Activated CD4-positive, alpha-beta memory T cell treated with anti-CD3 and anti-CD28 coated beads for 36 hours (primary cell): Measurements from ENCODE around the gene TNFAIP8L1. TPM values are rescaled to one million over a fixed set of nuclear protein-coding genes. Genes with fewer than 3 reads are reported as not detected.
"Not testable (repeated sequence)": the region's sequence is repeated elsewhere in the genome, so short reads cannot be mapped to it uniquely, and the experiment has no call there.

Experiments used
- CTCF ChIA-PET: fragments of 350-600 bp; sonication (Branson Sonifier 250); formaldehyde crosslinking; loops from one replicate; lab custom pipeline; 2021; ENCODE audit warnings: antibody characterized with exemption, inconsistent platforms; lab: Charles Lee
- POLR2A ChIA-PET: fragments of 350-600 bp; sonication (Branson Sonifier 250); formaldehyde crosslinking; loops from one replicate; lab custom pipeline; 2021; ENCODE audit warnings: antibody characterized with exemption; lab: Charles Lee
- DNase-seq: peaks from one replicate; pipeline ENCODE4 v3.0.0-alpha.2; 2020
- H3K27ac Mint-ChIP-seq: one replicate; pipeline ENCODE4 v1.8.0; 2021; ENCODE audit warnings: mixed read lengths
- H3K27me3 Mint-ChIP-seq: one replicate; pipeline ENCODE4 v1.8.0; 2021; ENCODE audit warnings: mixed read lengths
- H3K36me3 Mint-ChIP-seq: one replicate; pipeline ENCODE4 v1.8.0; 2021; ENCODE audit warnings: mixed read lengths
- H3K4me1 Mint-ChIP-seq: one replicate; pipeline ENCODE4 v1.8.0; 2021; ENCODE audit warnings: low read depth, mixed read lengths
- H3K4me3 Mint-ChIP-seq: one replicate; pipeline ENCODE4 v1.8.0; 2021; ENCODE audit warnings: mild to moderate bottlenecking, mixed read lengths
- H3K9me3 Mint-ChIP-seq: one replicate; pipeline ENCODE4 v1.8.0; 2021; ENCODE audit warnings: mixed read lengths
- intact Hi-C: fragments of 100-400 bp; cut with micrococcal nuclease; formaldehyde crosslinking; loops from one replicate; pipeline ENCODE4 v1.15.1; 2023
- total RNA-seq, 2 experiments: library from RNA; stranded (reverse); gene quantifications; one replicate each; pipeline ENCODE4 v1.2.3, GENCODE V29; 2021

Gene TNFAIP8L1
- total RNA-seq: 10 to 100 TPM; 17.2 to 17.4 TPM

DNA sequence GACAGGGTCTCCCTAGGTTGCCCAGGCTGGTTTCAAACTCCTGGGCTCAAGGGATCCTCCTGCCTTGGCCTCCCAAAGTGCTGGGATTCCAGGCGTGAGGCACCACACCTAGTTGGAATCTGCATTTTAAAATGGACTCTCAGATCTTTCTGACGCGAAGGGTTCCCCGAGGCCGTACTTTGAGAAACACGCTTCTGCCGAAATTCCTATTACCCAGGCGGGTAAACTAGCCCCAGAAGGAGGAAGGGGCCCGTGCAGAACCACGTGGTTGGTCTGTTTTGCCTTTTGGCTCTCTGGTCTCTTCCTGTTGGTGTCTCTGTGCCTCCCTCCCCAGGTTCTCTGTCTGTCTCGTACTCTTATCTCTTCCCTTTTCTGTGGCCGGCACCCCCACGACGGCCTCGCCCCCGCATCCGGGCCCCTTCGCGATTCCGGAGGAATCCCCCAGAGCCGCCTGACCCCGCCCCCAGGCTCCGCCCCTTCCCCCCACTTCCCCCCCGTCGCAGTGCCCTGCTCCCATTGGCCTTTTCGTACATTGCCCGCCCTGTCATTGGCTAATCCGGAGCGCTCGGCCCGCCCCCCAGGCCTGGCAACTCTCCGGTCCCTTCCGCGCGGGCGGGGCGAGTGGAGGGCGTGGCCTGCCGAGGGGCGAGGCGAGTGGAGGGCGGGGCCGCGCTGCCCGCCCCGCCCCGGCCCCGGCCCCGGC lies at the start of gene TNFAIP8L1:
Gene TNFAIP8L1 (plus strand): TSS at position 689 of the 703 bp plus-strand sequence. CDS start 12,354 bp downstream, outside the sequence.
- H3K9me3 Mint-ChIP-seq: no peaks in the 10 kb centered on the region
- H3K36me3 Mint-ChIP-seq: no peaks in the 10 kb centered on the region
- POLR2A ChIA-PET: no interaction called here
- H3K27ac Mint-ChIP-seq: peak within 1 kb of the TSS; percentile 96
- DNase-seq: peak; percentile 99
- CTCF ChIA-PET: interaction anchor here (3.5 kb wide), 1 partner anchor 70 kb away, joined by 66 read pairs; no protein-coding TSS in a partner anchor
- H3K4me3 Mint-ChIP-seq: peak within 1 kb of the TSS; percentile 94
- intact Hi-C loops: loop anchor here (2.0 to 5.0 kb wide), 2 partner anchors 32 to 167 kb away; partner anchors contain the start of genes HDGFL2 and MYDGF
- no peaks in the 10 kb centered on the region for H3K27me3 Mint-ChIP-seq
- H3K4me1 Mint-ChIP-seq: peaks cover 25% of the 10 kb centered on the region

DNA sequence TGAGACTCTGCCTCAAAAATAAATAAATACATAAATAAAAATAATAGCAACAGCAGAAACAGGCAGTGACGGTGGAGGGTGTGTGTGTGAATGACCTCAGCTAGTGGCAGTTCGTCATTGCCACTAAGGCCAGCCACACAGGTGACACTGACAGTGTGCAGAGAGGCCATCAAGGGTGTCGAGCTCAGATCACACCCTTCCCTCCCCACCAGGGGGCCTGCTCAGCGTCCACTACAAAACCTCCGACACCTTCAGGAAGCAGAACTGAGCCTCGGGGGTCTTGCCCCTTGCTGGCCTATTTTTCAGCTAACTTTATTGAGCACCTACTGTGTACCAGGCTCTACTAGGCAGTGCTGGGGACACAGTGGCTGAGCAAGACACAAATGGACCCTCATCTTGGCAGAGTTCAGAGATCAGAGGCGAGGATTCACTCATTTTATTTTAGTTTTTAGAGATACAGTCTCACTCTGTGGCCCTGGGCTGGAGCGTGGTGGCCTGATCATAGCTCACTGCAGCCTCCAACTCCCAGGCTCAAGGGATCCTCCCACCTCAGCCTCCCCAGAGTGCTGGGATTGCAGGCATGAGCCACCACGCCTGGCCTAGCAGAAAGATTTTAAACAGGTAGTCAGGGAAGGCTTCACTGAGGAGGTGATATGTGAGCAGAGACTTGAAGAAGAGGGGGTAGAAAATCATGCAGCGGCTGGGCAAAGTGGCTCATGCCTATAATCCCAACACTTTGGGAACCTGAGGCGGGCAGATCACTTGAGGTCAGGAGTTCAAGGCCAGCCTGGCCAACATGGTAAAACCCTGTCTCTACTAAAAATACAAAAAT lies 49.5 kb upstream of the TNFAIP8L1 start:
- CTCF ChIA-PET: interaction anchor here (0.9 to 1.3 kb wide), 4 partner anchors 13 to 47 kb away, joined by 3 to 10 read pairs (median 4); no protein-coding TSS in a partner anchor
- H3K27me3 Mint-ChIP-seq: peaks cover 54% of the 10 kb centered on the region
- H3K36me3 Mint-ChIP-seq: no peaks in the 10 kb centered on the region
- no peaks in the 10 kb centered on the region for H3K4me1 Mint-ChIP-seq
- peak; percentile 46 for DNase-seq
- POLR2A ChIA-PET: no interaction called here
- no peak overlapping the region for H3K27ac Mint-ChIP-seq
- intact Hi-C loops: no loop called here
- H3K9me3 Mint-ChIP-seq: no peaks in the 10 kb centered on the region
- H3K4me3 Mint-ChIP-seq: no peak overlapping the region

- H3K27me3 Mint-ChIP-seq: peaks cover 51% of the 10 kb centered on the region
- H3K36me3 Mint-ChIP-seq: no peaks in the 10 kb centered on the region
- no peaks in the 10 kb centered on the region for H3K4me1 Mint-ChIP-seq
- H3K27ac Mint-ChIP-seq: no peak overlapping the region
- POLR2A ChIA-PET: interaction anchor here (1.2 kb wide), 1 partner anchor 38 kb away, joined by 4 read pairs; no protein-coding TSS in a partner anchor
- H3K4me3 Mint-ChIP-seq: no peak overlapping the region
- CTCF ChIA-PET: no interaction called here
- no peak for DNase-seq
- H3K9me3 Mint-ChIP-seq: no peaks in the 10 kb centered on the region
- intact Hi-C loops: no loop called here
Measured at GRCh38 chr19:4590559-4590958, 48.8 kb upstream of the TNFAIP8L1 start.

- H3K36me3 Mint-ChIP-seq: no peaks in the 10 kb centered on the region
- H3K27me3 Mint-ChIP-seq: peaks cover 43% of the 10 kb centered on the region
- H3K4me3 Mint-ChIP-seq: no peak overlapping the region
- no peaks in the 10 kb centered on the region for H3K4me1 Mint-ChIP-seq
- POLR2A ChIA-PET: interaction anchor here (1.2 kb wide), 1 partner anchor 37 kb away, joined by 4 read pairs; no protein-coding TSS in a partner anchor
- DNase-seq: no peak
- intact Hi-C loops: no loop called here
- H3K27ac Mint-ChIP-seq: no peak overlapping the region
- CTCF ChIA-PET: interaction anchor here (1.1 kb wide), 1 partner anchor 21 kb away, joined by 3 read pairs; no protein-coding TSS in a partner anchor
- no peaks in the 10 kb centered on the region for H3K9me3 Mint-ChIP-seq
Measured at GRCh38 chr19:4591320-4591719, 48.0 kb upstream of the TNFAIP8L1 start.

DNA sequence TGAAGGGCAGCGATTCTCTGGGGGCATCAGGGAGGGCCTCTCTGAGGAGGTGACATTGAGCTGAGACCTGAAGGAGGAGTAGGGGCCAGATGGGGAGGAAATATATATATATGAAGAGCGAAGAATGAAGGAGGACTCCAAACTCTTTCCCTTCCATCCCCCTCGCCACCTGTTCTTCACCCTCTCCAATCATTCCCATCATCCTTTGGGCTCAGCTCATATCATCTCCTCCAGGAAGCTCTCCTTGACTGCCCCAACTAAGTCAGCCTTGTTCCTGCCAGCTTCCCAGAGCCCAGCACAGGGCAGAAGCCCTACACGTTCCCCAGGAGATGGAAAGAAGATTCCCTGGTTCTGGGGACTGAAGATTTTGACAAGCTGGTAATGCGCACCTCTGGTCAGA lies 46.9 kb upstream of the TNFAIP8L1 start:
- intact Hi-C loops: no loop called here
- no peak for DNase-seq
- ChIA-PET CTCF (interaction anchor here (0.7 to 3.0 kb wide), 4 partner anchors 16 to 67 kb away, joined by 3 to 18 read pairs (median 4); no protein-coding TSS in a partner anchor), POLR2A (no interaction called here)
- H3K4me1 Mint-ChIP-seq: peaks cover 3% of the 10 kb centered on the region
- no peaks in the 10 kb centered on the region for H3K36me3 Mint-ChIP-seq
- peaks cover 46% of the 10 kb centered on the region for H3K27me3 Mint-ChIP-seq
- H3K9me3 Mint-ChIP-seq: no peaks in the 10 kb centered on the region
- H3K4me3 Mint-ChIP-seq: no peak overlapping the region
- no peak overlapping the region for H3K27ac Mint-ChIP-seq

DNA sequence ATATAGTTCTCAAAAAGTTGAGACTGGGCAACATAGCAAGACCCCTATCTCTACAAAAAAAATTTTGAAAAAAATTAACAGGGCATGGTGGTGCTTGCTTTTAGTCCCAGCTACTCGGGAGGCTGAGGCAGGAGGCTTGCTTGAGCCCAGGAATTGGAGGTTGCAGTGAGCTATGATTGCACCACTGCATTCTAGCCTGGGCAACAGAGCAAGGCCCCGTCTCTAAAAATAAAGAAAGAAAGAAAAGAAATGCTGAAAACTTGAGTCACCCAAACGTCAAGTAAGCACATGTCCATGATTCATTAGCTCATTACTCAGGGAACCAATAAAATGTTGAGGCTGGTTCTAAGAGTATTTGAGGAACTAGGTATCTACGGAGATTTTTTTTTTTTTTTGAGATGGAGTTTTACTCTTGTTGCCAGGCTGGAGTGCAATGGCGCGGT lies 45.9 kb upstream of the TNFAIP8L1 start:
- Mint-ChIP-seq H3K9me3 (no peaks in the 10 kb centered on the region), H3K36me3 (no peaks in the 10 kb centered on the region), H3K4me1 (peaks cover 7% of the 10 kb centered on the region), H3K4me3 (no peak overlapping the region), H3K27me3 (peaks cover 44% of the 10 kb centered on the region), H3K27ac (no peak overlapping the region)
- POLR2A ChIA-PET: no interaction called here
- CTCF ChIA-PET: interaction anchor here (1.6 to 3.0 kb wide), 3 partner anchors 17 to 68 kb away, joined by 4 to 18 read pairs (median 5); no protein-coding TSS in a partner anchor
- DNase-seq: no peak
- intact Hi-C loops: no loop called here

DNA sequence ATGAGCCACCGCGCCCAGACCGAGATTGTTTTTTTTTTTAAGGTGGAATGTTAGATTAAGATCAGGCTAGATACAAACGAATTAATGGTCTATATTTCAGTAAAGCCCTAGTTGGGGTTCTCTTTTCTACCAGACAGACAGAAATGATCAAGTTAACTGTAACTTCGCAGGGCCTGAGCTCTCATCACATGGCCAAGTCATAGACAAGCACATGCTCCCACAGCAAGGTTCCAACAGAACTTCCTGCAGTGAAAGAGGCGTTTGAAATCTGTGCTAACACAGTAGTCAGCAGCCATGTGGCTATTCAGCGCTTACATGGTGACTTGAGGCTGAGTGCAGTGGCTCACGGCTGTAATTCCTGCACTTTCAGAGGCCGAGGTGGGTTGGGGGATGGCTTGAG lies 45.1 kb upstream of the TNFAIP8L1 start:
- H3K4me3 Mint-ChIP-seq: no peak overlapping the region
- intact Hi-C loops: no loop called here
- peaks cover 49% of the 10 kb centered on the region for H3K27me3 Mint-ChIP-seq
- no peaks in the 10 kb centered on the region for H3K36me3 Mint-ChIP-seq
- no peak for DNase-seq
- peaks cover 11% of the 10 kb centered on the region for H3K4me1 Mint-ChIP-seq
- no peak overlapping the region for H3K27ac Mint-ChIP-seq
- CTCF ChIA-PET: interaction anchor here (1.4 to 3.0 kb wide), 3 partner anchors 18 to 42 kb away, joined by 5 to 18 read pairs (median 5); no protein-coding TSS in a partner anchor
- POLR2A ChIA-PET: no interaction called here
- no peaks in the 10 kb centered on the region for H3K9me3 Mint-ChIP-seq

DNA sequence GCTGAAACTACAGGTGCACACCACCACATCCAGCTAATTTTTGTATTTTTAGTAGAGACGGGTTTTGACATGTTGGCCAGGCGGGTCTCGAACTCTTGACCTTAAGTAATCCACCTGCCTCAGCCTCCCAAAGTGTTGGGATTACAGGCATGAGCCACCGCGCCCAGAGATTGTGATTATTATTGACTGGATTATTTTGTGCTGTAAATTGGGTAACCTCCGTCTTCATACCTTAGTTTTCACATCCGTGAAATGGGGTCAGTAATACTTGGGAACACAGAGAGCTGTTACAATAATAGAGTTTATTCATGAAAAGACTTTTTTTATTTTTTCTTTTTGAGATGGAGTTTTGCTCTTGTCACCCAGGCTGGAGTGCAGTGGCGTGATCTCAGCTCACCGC lies 44.2 kb upstream of the TNFAIP8L1 start:
- DNase-seq, H3K36me3 Mint-ChIP-seq, POLR2A ChIA-PET, H3K4me3 Mint-ChIP-seq, intact Hi-C loops, H3K9me3 Mint-ChIP-seq, H3K27ac Mint-ChIP-seq: not testable (repeated sequence)
- Mint-ChIP-seq H3K4me1 (peaks cover 11% of the 10 kb centered on the region), H3K27me3 (peaks cover 48% of the 10 kb centered on the region)
- CTCF ChIA-PET: interaction anchor here (1.4 to 3.0 kb wide), 3 partner anchors 19 to 41 kb away, joined by 5 to 18 read pairs (median 5); no protein-coding TSS in a partner anchor

- intact Hi-C loops: no loop called here
- H3K4me3 Mint-ChIP-seq: no peak overlapping the region
- H3K9me3 Mint-ChIP-seq: no peaks in the 10 kb centered on the region
- H3K36me3 Mint-ChIP-seq: no peaks in the 10 kb centered on the region
- ChIA-PET POLR2A (no interaction called here), CTCF (no interaction called here)
- H3K27me3 Mint-ChIP-seq: peaks cover 50% of the 10 kb centered on the region
- DNase-seq: no peak
- H3K4me1 Mint-ChIP-seq: peaks cover 11% of the 10 kb centered on the region
- no peak overlapping the region for H3K27ac Mint-ChIP-seq
Measured at GRCh38 chr19:4596033-4596904, 43.0 kb upstream of the TNFAIP8L1 start.

DNA sequence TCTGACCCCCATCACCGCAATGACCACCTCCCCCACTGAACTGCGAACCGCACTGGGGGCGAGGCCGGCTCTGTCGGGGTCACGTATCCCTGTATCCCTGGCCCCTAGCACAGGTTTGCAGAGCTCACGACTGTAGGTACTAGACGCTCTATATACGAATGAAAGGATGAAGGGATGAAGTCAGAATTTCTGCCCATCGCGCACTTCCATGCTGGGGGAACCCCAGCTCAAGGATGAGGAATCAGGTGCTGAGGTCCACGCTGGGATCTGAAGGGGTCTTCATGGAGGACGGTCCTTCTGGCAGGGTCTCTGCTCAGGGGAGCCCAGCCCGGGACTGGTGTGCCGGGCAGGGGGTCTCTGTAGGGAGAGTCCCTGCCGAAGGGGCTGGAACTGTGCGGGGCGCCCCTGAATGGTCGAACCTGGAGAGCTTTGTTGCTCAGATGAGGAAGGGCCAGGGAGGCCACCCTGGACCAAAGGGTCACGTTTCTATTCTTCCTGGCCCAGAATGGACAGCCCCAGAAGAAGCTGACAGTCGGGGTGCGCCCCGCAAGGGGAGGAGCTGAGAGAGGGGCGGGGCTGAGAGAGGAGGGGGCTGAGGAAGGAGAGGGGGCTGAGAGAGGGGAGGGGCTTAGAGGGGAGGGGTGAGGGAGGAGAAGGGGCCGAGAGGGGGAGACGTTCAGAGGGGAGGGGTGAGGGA lies 41.9 kb upstream of the TNFAIP8L1 start:
- H3K4me1 Mint-ChIP-seq: peaks cover 11% of the 10 kb centered on the region
- no peaks in the 10 kb centered on the region for H3K9me3 Mint-ChIP-seq
- H3K4me3 Mint-ChIP-seq: no peak overlapping the region
- H3K36me3 Mint-ChIP-seq: no peaks in the 10 kb centered on the region
- CTCF ChIA-PET: interaction anchor here (0.6 kb wide), 1 partner anchor 934 kb away, joined by 3 read pairs; no protein-coding TSS in a partner anchor
- no peak overlapping the region for H3K27ac Mint-ChIP-seq
- peak; percentile 15 for DNase-seq
- intact Hi-C loops: no loop called here
- H3K27me3 Mint-ChIP-seq: peaks cover 47% of the 10 kb centered on the region
- POLR2A ChIA-PET: no interaction called here
